ENCODE measurements around the gene CYP8B1.
A peak's percentile ranks its signal among the peaks of the same experiment; 100 is the strongest.

Gene CYP8B1

DNA sequence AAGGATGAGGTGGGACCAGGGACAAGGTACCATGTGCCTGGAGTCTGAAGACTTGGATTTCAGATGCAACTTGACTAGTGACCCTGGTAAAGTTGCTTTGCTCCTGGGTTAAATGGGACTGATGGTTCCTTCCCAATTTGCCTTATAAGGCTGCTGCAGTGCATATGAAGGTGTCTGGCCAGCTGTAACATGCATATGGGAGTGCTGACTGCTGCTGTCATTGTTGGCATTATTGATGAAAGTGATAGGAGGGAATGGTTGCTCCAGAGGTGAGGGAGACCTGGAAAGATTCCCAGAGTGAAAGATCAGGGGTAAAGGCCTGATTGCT is 20.5 kb downstream of the CYP8B1 start:
- TF ChIP-seq, protein P1, sequence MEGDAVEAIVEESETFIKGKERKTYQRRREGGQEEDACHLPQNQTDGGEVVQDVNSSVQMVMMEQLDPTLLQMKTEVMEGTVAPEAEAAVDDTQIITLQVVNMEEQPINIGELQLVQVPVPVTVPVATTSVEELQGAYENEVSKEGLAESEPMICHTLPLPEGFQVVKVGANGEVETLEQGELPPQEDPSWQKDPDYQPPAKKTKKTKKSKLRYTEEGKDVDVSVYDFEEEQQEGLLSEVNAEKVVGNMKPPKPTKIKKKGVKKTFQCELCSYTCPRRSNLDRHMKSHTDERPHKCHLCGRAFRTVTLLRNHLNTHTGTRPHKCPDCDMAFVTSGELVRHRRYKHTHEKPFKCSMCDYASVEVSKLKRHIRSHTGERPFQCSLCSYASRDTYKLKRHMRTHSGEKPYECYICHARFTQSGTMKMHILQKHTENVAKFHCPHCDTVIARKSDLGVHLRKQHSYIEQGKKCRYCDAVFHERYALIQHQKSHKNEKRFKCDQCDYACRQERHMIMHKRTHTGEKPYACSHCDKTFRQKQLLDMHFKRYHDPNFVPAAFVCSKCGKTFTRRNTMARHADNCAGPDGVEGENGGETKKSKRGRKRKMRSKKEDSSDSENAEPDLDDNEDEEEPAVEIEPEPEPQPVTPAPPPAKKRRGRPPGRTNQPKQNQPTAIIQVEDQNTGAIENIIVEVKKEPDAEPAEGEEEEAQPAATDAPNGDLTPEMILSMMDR (conservative IDR thresholded peaks at IDR 0.05; ENCODE audit: low read depth, low read length): no peak
- no peak for DNase-seq (ENCODE audit: low read depth)
- H3K4me3 ChIP-seq (ENCODE audit: low read depth, low read length): no peak overlapping the region

DNA sequence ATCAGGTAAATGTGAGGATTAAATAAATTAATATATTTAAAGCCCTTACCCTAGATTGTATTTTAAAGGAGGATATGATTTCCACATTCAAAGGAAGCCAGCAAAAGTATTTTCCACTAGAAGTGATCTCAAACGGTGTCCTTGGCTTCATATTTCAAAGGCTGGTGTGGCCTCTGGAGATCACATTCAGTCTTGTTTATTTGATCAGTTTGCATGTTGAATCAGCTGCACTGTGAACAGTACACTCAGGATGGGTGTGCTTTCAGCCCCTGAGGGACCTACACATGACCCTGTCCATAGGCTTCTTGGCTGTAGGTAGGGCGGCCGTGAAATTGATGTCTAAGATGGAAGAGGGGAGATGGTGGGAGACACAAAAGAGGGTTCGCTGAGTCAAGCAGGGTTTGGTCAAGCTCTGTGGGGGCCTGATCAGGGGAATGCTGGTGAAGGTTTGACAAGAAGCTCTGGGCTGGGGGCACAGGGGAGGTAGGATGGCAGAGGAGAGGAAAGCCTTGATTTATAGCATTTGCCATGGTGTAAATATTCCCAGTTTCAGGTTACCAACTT is 21.9 kb downstream of the CYP8B1 start:
- no peak overlapping the region for H3K4me3 ChIP-seq (ENCODE audit: low read depth, low read length)
- peak; percentile 62 for DNase-seq (ENCODE audit: low read depth)
- TF ChIP-seq, protein P1 (conservative IDR thresholded peaks at IDR 0.05; ENCODE audit: low read depth, low read length): no peak

DNA sequence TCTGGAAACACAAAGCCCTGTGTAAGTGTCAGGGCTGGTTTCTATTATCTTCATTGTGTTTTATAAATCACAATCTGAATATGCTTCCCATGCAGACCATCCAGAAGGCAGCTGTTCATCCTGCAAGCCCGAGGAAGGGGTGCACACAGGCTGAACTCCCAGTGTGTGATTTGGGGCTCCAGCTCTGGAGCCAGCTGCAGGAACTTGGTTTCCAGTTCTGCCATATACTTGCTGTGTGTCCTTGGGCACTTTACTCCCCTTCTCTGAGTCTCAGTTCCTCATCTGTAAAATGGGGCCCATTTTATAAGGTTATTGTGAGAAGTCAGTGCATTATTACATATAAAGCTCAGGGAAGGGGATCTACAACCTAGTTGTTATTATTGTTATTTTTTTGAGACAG is 22.6 kb downstream of the CYP8B1 start:
- no peak overlapping the region for H3K4me3 ChIP-seq (ENCODE audit: low read depth, low read length)
- TF ChIP-seq, protein P1 (conservative IDR thresholded peaks at IDR 0.05; ENCODE audit: low read depth, low read length): no peak
- DNase-seq (ENCODE audit: low read depth): no peak

DNA sequence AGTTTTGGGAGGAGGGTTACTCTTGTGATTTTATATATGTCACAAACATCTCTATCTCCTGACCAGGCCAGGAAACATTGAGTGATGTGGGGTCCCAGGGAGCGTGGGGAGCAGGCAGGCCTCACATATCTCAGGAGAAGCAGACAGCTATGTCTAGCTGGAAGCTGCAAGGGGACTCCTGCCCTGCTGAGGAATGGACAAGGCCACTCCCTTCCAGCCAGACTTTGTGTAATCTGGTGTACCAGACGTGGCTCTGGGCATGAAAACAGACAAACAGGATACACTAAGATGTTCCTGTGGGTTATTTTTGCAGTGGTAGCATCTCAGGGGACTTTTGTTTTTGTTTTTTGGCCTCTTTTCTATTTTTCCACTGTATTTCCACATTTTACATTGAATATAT is 23.2 kb downstream of the CYP8B1 start:
- peak; percentile 47 for DNase-seq (ENCODE audit: low read depth)
- no peak overlapping the region for H3K4me3 ChIP-seq (ENCODE audit: low read depth, low read length)
- TF ChIP-seq, protein P1 (conservative IDR thresholded peaks at IDR 0.05; ENCODE audit: low read depth, low read length): no peak

DNA sequence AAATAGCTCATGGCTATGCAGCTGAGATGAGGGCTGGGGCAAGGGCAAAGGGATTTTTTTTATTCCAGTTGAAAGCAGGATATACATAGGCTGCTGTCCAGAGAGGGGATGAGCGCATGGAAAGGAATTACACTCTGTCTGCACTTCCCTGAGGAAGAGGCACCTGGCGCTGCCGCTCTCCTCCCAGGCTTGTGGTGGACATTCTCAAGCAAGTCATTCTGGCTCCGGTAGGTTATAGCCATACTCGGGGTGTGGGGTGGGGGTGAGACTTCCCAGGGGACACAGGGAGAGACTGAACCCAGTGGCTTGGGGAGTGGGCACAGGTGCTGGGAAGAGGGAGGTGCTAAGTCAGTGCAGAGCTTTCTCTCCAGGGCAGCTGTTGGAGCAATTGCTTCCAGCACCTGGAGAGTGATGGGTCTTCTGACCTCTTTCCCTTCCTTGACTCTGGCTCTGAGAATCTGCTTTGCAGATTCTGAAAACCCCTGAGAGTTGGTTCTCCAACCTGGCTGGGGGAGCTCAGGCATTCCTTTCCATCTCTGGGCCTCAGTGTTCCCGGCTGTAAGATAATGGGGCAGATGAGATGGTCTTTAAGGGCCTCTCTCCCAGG is 24.3 kb downstream of the CYP8B1 start:
- TF ChIP-seq, protein P1 (conservative IDR thresholded peaks at IDR 0.05; ENCODE audit: low read depth, low read length): no peak
- H3K4me3 ChIP-seq (ENCODE audit: low read depth, low read length): no peak overlapping the region
- DNase-seq (ENCODE audit: low read depth): no peak

DNA sequence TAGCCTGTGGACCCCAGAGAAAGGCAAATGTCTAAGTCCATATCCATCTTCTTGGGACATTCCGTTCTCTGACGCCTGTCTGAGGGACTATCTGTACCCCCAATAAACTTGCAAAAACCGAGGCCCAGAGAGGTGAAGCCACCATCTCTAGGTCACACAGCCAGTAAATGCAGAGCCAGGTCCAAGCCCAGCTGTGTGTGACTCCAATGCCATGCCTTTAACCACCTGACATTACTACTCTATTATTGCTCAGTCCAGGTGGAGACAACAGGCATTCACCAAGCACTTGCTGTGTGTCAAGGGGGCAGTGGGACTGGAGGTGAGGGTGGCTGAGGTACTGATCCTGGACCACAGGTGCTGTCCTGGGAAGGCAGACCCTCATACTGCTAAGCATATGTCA is 25.4 kb downstream of the CYP8B1 start:
- TF ChIP-seq, protein P1 (conservative IDR thresholded peaks at IDR 0.05; ENCODE audit: low read depth, low read length): no peak
- no peak overlapping the region for H3K4me3 ChIP-seq (ENCODE audit: low read depth, low read length)
- no peak for DNase-seq (ENCODE audit: low read depth)

DNA sequence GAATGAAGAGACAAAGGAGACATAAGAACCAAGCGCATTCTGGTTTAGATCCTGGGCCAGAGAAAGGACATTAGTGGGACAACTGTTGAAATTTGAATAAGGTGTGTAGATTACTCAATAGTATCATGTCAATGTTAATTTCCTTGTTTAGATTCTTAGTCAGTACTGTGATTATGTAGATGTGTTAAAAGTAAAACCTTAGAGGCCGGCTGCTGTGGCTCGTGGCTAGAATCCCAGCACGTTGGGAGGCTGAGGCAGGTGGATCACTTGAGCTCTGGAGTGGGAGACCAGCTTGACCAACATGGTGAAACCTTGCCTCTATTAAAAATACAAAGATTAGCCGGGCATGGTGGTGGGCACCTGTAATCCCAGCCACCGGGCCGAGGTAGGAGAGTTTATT is 26.7 kb downstream of the CYP8B1 start:
- TF ChIP-seq, protein P1 (conservative IDR thresholded peaks at IDR 0.05; ENCODE audit: low read depth, low read length): no peak

More for the DNA sequence above, 26.7 kb downstream of the CYP8B1 start:
- no peak overlapping the region for H3K4me3 ChIP-seq (ENCODE audit: low read depth, low read length)
- DNase-seq (ENCODE audit: low read depth): no peak
